ENCODE results near the gene MAPRE3.
A peak's percentile ranks its signal among the peaks of the same experiment; 100 is the strongest.

MAPRE3 gene

DNA sequence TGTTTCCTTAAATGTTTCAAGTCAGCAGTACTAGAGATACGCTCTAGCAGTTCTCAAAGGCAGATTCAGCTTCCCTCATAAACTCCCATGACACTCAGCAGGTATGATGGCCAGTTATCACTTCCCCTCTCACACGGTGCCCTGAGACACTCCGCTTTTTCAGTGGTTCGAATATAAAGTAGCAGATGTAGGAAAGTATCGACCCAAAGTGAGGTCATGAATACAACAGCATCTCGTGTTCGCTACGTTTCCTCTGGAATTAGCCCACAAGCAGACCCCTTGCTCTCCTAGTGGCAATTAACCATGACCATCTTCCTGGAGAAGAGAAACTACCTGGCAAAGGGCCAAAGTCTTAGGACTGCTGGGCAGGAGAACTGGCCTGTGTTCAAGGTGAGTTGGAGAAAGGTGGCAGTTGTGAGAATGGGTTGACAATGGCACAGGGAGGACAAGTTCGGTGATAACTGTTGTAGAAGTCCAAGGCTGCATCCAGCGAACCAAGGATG lies 71.8 kb downstream of the MAPRE3 start:
- CTCF ChIA-PET, result no interaction called here
- no peak for DNase-seq (ENCODE audit: extremely low spot score)
- POLR2A ChIA-PET, result interaction anchor here (0.9 to 2.6 kb wide), 4 partner anchors 8 to 29 kb away, joined by 3 to 18 read pairs (median 3); partner anchors contain the start of genes OST4 and TMEM214
- TF ChIP-seq FOXK2 (IDR thresholded peaks at IDR 0.05), result no peak
- no peak for TF ChIP-seq HDGF (IDR thresholded peaks at IDR 0.05; ENCODE audit: borderline replicate concordance)
- TF ChIP-seq TARDBP (IDR thresholded peaks at IDR 0.05), result no peak
- TF ChIP-seq SUZ12 (IDR thresholded peaks at IDR 0.05), result no peak
- TF ChIP-seq L3MBTL2 (conservative IDR thresholded peaks at IDR 0.05), result no peak
- TF ChIP-seq ARNT (IDR thresholded peaks at IDR 0.05), result no peak
- no peak for TF ChIP-seq CTBP1 (IDR thresholded peaks at IDR 0.05; ENCODE audit: borderline replicate concordance)
- TF ChIP-seq, protein P1, sequence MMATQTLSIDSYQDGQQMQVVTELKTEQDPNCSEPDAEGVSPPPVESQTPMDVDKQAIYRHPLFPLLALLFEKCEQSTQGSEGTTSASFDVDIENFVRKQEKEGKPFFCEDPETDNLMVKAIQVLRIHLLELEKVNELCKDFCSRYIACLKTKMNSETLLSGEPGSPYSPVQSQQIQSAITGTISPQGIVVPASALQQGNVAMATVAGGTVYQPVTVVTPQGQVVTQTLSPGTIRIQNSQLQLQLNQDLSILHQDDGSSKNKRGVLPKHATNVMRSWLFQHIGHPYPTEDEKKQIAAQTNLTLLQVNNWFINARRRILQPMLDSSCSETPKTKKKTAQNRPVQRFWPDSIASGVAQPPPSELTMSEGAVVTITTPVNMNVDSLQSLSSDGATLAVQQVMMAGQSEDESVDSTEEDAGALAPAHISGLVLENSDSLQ (IDR thresholded peaks at IDR 0.05), result no peak
- TF ChIP-seq ELF4 (IDR thresholded peaks at IDR 0.05), result no peak
- no peak for TF ChIP-seq NFRKB (IDR thresholded peaks at IDR 0.05)
- TF ChIP-seq BHLHE40 (IDR thresholded peaks at IDR 0.05; ENCODE audit: borderline replicate concordance), result no peak
- no peak for TF ChIP-seq FOXA1 (IDR thresholded peaks at IDR 0.05)
- TF ChIP-seq SP1 (IDR thresholded peaks at IDR 0.05), result no peak
- TF ChIP-seq FOXM1 (IDR thresholded peaks at IDR 0.05; ENCODE audit: borderline replicate concordance), result no peak
- TF ChIP-seq ZNF384 (IDR thresholded peaks at IDR 0.05), result no peak

DNA sequence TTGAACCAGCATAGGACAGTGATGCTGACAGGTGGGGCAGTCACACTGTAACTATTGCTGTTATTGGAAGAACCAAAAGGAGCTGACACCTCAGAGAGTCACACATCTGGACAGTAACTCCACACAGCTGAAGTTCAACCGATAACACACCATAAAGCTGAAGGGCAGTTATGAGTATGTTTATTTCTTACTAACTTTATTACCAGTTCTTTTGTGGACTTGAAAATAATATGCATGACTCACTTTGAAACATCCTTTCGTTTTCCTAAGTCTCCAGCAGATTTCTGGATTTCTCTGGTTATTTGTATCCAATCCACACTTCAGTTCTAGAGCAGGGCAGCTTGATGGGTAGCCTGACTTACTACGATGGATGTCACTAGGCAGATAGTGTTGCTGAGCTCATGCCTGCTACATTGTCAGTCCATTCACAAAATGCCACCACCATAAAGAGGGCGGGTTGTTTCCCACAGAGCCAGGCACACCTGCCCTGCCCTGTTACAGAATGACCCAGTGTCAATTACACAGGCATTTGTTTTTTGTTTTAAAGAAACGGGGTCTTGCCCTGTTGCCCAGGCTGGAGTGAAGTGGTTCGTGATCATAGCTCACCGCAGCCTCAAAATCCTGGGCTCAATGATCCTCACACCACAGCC lies 72.7 kb downstream of the MAPRE3 start:
- no peak for DNase-seq (ENCODE audit: extremely low spot score)
- no peak for TF ChIP-seq FOXA1 (IDR thresholded peaks at IDR 0.05)
- TF ChIP-seq SUZ12 (IDR thresholded peaks at IDR 0.05), result no peak
- no peak for TF ChIP-seq ELF4 (IDR thresholded peaks at IDR 0.05)
- TF ChIP-seq L3MBTL2 (conservative IDR thresholded peaks at IDR 0.05), result no peak
- TF ChIP-seq FOXK2 (IDR thresholded peaks at IDR 0.05), result no peak
- POLR2A ChIA-PET, result interaction anchor here (0.9 to 2.6 kb wide), 2 partner anchors 10 to 28 kb away, joined by 3 to 18 read pairs; partner anchors contain the start of genes OST4 and TMEM214
- CTCF ChIA-PET, result interaction anchor here (0.7 kb wide), 1 partner anchor 27 kb away, joined by 3 read pairs; no protein-coding TSS in a partner anchor

DNA sequence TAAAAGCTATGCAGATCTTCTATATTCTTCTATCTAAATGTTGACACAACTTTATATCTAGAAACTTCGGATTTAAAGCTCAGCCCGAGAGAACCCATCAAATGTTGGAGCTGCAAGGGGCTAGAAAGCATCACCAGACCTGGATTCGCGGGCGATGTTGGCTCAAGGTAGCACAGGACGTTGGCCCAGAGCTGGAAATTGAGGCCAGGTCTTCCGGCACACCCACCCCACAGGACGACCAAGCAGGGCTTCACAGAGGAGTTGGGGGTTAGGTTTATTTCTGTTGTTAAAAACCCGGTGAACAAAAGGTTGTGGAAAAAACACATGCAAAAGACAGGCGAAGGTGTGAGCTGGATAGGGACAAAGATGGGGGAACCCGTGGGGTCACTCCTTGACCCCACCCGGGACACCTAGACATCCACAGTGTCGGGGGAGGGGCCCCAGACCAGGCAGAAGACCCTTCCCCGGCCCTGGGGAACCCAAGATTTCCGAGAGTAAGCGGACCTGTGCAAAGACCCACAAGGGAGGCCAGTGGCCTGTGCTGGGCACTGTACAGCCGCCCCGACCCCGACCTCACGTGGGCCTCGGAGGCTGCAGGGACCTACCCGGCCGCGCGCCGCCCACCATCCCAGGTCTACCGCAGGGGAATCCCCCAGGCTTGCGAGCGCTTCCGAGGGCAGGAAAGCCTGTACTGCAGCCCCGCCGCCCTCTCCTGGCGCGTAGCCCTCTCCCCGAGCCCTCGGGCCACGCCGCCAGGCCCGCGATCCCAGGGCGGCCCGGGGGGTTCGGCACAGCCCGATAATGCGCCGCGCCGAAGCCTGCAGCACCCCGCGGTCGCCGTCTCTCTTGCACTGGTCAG lies 79.2 kb downstream of the MAPRE3 start:
- POLR2A ChIA-PET, result interaction anchor here (0.8 to 7.4 kb wide), 12 partner anchors 8 to 203 kb away, joined by 3 to 91 read pairs (median 11); partner anchors contain the start of genes KHK, OST4 and TMEM214
- DNase-seq (ENCODE audit: extremely low spot score), result peak; percentile 47
- TF ChIP-seq FOXA1 (IDR thresholded peaks at IDR 0.05), result no peak
- TF ChIP-seq SP1 (IDR thresholded peaks at IDR 0.05), result no peak
- TF ChIP-seq L3MBTL2 (conservative IDR thresholded peaks at IDR 0.05), result no peak
- TF ChIP-seq ZNF384 (IDR thresholded peaks at IDR 0.05), result no peak
- TF ChIP-seq NFRKB (IDR thresholded peaks at IDR 0.05), result no peak
- TF ChIP-seq BHLHE40 (IDR thresholded peaks at IDR 0.05; ENCODE audit: borderline replicate concordance), result no peak
- TF ChIP-seq LEF1 (IDR thresholded peaks at IDR 0.05; ENCODE audit: borderline replicate concordance), result no peak
- CTCF ChIA-PET, result interaction anchor here (1.2 kb wide), 1 partner anchor 88 kb away, joined by 4 read pairs; no protein-coding TSS in a partner anchor

DNA sequence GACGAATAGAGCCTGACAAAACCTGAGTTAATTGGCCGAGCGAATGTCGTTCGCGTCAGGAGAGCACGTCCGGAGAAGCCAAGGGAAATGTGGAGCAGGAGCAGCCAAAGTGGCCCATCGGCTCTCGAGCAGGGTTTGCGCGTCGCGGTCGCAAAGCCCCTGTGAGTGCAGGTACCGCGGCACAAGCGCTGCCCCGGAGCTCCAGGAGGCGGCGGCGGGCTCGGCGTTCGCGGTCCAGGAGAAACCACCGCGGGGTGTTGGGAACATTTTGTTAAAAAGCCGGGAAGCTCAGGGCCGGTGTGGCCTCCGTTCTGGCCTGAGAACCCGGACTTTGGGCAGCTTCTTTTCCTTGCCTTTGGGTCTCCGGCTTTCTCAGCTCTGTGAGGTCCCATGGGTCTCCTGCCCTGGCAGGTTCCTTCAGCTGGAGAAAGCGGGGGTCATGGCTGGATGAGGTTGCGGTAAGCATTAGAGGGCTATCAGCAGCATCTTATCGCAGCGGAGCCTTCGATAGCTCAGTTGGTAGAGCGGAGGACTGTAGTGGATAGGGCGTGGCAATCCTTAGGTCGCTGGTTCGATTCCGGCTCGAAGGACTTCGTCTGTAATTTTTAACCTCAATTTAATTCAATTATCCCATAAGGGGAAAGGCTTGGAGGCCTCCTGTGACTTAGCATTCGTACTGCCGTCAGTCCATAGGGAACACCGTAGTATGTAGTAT lies 80.0 kb downstream of the MAPRE3 start:
- TF ChIP-seq L3MBTL2 (conservative IDR thresholded peaks at IDR 0.05) (peak; percentile 79), SP1 (IDR thresholded peaks at IDR 0.05) (no peak), BHLHE40 (IDR thresholded peaks at IDR 0.05; ENCODE audit: borderline replicate concordance) (no peak), FOXK2 (IDR thresholded peaks at IDR 0.05) (no peak), ELF4 (IDR thresholded peaks at IDR 0.05) (0 out of 2 replicates have a peak, but pooled peaks have one; percentile 19), LEF1 (IDR thresholded peaks at IDR 0.05; ENCODE audit: borderline replicate concordance) (no peak), ARNT (IDR thresholded peaks at IDR 0.05) (0 out of 2 replicates have a peak, but pooled peaks have one; percentile 27), TARDBP (IDR thresholded peaks at IDR 0.05) (peak; percentile 13; the same call in 1 of the 2 replicates)
- TF ChIP-seq, protein P1 (IDR thresholded peaks at IDR 0.05), result no peak
- ChIA-PET CTCF (interaction anchor here (0.7 to 1.5 kb wide), 4 partner anchors 33 to 89 kb away, joined by 3 to 5 read pairs (median 4); no protein-coding TSS in a partner anchor), POLR2A (interaction anchor here (0.8 to 7.4 kb wide), 17 partner anchors 9 to 359 kb away, joined by 3 to 91 read pairs (median 4); partner anchors contain the start of genes ABHD1, EMILIN1, KHK and OST4)
- DNase-seq (ENCODE audit: extremely low spot score), result peak; percentile 82

DNA sequence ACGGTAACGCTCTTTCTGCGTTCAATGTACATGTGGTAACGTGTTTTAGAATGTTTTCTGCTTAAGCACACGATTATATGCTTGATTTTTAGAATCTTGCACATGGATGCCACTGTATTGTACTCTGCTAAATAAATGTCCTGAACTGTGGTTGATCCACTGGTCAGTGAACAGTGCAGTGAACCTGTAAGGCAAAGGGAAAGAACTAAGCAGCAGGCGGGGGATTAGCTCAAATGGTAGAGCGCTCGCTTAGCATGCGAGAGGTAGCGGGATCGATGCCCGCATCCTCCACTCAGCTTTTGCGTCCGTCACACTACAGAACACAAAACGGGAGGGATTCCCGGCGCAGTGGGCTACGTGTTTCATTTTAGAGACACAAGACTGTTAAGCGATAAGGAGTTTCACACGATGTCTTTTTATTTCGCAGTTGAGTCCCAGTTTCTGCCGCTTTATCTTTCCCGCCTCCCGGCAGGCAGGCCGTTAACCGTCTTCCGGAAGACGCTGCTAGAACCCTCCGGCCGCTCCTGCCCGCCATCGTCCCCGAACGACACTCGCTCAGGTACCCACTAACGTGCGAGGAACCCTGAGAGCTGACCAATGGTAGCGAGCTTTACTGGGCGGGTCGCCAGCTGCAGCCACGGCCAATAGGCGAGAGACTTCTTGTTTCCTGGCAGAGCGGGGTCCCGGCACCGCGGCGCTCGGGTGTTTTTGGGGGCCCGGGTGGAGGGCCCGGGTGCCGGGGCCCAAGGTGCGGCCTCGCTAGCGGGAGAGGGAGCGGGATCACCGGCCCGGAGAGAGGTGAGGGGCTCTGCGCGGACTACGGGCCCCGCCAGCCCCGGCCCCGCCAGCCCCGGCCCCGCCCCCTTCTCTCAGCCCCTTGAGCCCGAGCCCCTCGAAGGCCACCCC lies 80.8 kb downstream of the MAPRE3 start, which contains the start of gene AGBL5:
TSS of gene AGBL5 (plus strand) at position 673 of the 906 bp plus-strand sequence. CDS start 1,291 bp downstream, outside the sequence.
- ChIA-PET POLR2A (interaction anchor here (0.8 to 7.4 kb wide), 17 partner anchors 9 to 359 kb away, joined by 3 to 91 read pairs (median 4); partner anchors contain the start of genes ABHD1, EMILIN1, KHK and OST4), CTCF (interaction anchor here (0.7 to 1.5 kb wide), 4 partner anchors 32 to 90 kb away, joined by 3 to 5 read pairs (median 4); no protein-coding TSS in a partner anchor)
- peak; percentile 93 for DNase-seq (ENCODE audit: extremely low spot score)
- TF ChIP-seq CTBP1 (IDR thresholded peaks at IDR 0.05; ENCODE audit: borderline replicate concordance) (0 out of 2 replicates have a peak, but pooled peaks have one; percentile 6), ARNT (IDR thresholded peaks at IDR 0.05) (0 out of 2 replicates have a peak, but pooled peaks have one; percentile 47), FOXA1 (IDR thresholded peaks at IDR 0.05) (no peak), NFRKB (IDR thresholded peaks at IDR 0.05) (no peak), SUZ12 (IDR thresholded peaks at IDR 0.05) (no peak), L3MBTL2 (conservative IDR thresholded peaks at IDR 0.05) (peak; percentile 98), ELF4 (IDR thresholded peaks at IDR 0.05) (no peak), TARDBP (IDR thresholded peaks at IDR 0.05) (peak; percentile 84), FOXM1 (IDR thresholded peaks at IDR 0.05; ENCODE audit: borderline replicate concordance) (no peak), LEF1 (IDR thresholded peaks at IDR 0.05; ENCODE audit: borderline replicate concordance) (no peak)

Measured in HEK293T (cell line).